Stimulated activated CD4-positive, alpha-beta T cell treated with anti-CD3 and anti-CD28 coated beads, Interleukin-4, amount 100 ng/mL, for 24 hours (primary cell): ENCODE measurements around the gene SNRNP27.

Experiments
- DNase-seq: peaks from one replicate; pipeline ENCODE4 v3.0.0-alpha.2; 2020

SNRNP27 gene

GRCh38 chr2:69916106-69916505, 22.4 kb downstream of the SNRNP27 start:
- no peak for DNase-seq

DNA sequence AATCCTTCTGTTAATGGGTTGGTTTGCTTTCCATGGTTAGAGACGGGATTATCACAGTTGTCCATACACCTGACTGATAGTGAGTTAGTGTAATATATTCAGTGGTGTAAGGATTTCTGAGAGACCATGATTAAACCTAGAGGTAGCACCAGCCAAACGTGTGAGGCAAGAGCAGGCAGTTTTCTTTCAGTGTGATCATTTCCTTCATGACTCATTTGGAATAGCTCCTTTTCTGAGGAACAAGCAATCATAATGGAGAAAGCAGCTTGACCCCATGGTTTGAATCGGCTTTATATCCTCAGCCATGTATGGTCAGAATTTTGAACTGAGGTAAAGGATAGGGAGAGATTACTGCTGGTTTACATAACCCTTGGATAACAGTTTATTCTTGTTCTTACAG, 24.1 kb downstream of the SNRNP27 start:
- no peak for DNase-seq

- DNase-seq = no peak
These were observed 24.6 kb downstream of the SNRNP27 start for GRCh38 chr2:69918401-69918800.

GRCh38 chr2:69923116-69923515, 29.4 kb downstream of the SNRNP27 start:
- DNase-seq = no peak

- DNase-seq = no peak
These were observed 33.2 kb downstream of the SNRNP27 start for GRCh38 chr2:69926849-69927515.

DNA sequence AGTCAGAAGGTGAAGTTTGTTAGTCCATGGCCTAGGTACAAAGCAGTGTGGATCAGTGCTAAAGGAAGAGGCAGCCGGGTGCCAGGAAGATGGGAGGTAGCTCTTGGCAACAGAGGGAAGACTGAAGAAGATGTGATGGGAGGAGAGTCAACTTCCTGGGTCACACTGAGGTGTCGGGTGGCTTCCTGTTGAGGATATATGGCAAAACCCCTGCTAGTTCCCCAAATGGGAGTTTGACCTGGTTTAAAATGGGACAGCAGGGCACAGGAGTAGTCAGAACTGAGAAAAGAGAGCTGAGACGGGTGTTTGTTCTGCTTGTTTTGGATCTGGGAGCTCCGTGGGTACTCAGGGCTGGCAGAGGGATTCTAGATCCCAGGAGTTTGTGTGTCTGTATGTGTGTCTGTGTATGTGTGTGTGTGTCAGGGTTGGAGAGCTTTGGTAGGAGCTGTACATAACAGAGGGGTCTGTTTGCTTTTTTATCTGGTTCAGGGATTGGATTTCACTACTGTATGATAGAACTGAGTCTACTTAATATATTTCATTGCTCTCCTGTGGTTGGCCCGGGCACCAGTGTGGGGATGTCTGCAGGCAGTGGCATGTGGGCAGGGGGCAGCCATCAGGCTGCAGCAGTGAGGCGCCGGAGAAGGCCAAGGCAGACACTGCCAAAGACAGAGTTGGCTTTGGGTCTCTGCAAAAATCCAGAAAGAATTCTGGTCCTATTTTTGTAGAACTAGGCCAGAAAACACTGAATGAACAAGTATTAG, 38.3 kb downstream of the SNRNP27 start:
- no peak for DNase-seq

- no peak for DNase-seq
These were observed 38.8 kb downstream of the SNRNP27 start for GRCh38 chr2:69932596-69932922.

GRCh38 chr2:69933254-69933828, 39.6 kb downstream of the SNRNP27 start:
- DNase-seq = no peak

- DNase-seq = peak; percentile 29
These were observed 40.3 kb downstream of the SNRNP27 start for GRCh38 chr2:69933839-69934613.

GRCh38 chr2:69934614-69934908, 40.8 kb downstream of the SNRNP27 start:
- DNase-seq = no peak

DNA sequence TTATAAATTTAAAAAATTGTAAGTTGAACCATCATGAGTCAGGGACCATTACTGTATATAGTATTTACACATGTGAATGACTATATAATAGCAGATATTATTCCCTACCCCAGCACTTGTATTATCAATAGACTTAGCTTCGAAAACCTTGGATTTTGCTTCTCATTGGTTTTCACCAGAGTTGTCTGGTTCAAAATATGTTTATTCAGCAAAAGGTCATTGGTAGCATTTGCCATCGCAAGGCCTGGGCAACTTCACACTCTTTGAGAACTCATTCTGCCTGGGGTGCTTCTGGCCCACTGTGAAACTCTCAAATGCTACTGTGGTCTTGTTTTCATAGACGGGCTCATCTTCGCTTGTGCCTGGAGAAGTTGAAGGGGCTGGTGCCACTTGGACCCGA, 41.3 kb downstream of the SNRNP27 start:
- DNase-seq = no peak

GRCh38 chr2:69936906-69937305, 43.1 kb downstream of the SNRNP27 start:
- no peak for DNase-seq

DNA sequence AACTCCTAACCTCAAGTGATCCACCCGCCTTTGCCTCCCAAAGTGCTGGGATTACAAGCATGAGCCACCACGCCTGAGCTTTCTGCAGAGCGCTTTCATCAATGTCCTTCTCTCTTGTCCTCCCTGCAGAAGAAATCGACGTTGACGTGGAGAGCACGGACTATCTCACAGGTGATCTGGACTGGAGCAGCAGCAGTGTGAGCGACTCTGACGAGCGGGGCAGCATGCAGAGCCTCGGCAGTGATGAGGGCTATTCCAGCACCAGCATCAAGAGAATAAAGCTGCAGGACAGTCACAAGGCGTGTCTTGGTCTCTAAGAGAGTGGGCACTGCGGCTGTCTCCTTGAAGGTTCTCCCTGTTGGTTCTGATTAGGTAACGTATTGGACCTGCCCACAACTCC, 44.2 kb downstream of the SNRNP27 start:
- no peak for DNase-seq

DNA sequence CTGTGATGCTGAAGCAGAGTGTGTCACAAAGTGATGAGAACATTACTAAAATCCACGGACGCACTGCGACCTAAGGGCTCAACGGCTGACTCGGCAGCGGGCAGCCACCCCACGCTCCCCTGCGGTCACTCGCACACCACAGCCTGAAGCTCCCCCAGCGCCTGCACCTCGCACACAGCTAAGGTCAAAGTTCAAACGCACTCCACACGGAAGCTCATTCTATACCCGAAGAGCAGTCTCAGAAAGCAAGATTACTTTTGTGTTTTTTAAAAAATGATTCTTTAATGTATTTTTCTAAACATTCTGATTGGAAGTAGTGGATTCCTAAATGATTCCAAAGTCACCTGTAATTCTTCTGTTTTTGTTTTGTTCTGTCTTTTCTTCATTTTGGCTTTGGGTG, 46.0 kb downstream of the SNRNP27 start:
- DNase-seq = no peak

DNA sequence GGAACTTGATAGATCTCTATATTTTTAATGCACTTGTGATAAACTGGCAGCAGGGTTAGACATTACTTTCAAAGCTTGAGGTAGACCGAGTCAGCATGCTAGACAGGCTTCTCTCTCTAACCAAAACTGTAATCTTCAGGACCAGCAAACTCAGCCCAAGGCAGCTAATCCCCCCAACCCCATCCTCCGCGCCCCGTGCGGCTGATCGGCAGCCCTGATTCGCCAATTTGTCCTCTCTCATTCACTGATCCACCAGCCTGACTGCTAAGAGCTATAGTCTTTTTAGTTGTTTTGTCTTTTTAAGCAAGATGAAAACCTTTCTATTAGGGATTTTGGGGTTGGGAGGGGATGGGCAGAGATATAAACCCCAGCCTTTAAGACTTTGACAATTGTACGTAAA, 46.9 kb downstream of the SNRNP27 start:
- DNase-seq = no peak

DNA sequence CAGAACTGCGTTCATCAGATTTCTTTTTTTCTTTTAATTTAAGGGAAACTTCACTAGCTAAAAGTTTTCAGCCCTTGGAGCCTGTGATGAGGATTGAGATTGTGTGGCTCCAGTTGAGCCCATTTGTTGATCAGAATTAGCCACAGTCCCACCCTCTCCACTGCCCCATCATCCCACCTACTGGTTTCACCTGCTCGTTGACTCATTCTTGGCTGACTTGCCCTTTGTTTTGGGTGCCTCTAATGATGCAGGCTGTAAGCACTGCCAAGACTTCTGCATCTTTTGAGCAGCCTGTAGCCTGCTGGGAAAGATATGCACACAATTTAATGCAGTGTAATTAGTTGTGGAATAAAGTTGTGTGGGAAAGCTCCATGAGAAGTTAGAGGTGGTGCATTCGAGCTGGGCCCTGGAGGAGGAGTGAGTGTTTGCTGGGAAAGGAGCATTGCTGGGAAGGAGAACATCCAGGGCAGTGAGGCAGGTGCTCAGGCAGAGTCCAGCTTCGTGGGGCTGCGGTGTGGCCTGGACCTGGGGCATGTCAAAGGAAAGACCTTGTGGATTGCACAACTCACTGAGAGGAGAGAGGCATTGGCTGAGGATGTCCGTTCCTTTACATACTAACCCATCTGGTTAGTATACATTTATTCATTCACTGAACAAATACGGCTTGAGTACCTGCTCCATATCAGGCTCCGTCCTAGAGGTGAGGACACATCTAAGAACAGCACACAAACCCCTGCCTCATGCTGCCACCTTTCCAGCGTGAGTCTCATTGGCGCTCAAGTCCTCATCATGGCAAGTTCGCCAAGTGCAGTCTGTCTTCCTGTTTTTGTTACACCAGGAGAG, 49.5 kb downstream of the SNRNP27 start:
- DNase-seq = no peak

GRCh38 chr2:69943843-69944525, 50.2 kb downstream of the SNRNP27 start:
- DNase-seq = no peak

- DNase-seq = no peak
These were observed 51.0 kb downstream of the SNRNP27 start for GRCh38 chr2:69944756-69945155.

GRCh38 chr2:69945441-69945840, 51.7 kb downstream of the SNRNP27 start:
- no peak for DNase-seq

GRCh38 chr2:69945941-69946340, 52.2 kb downstream of the SNRNP27 start:
- DNase-seq = no peak

GRCh38 chr2:69946351-69947324, 52.9 kb downstream of the SNRNP27 start:
- DNase-seq = peak; percentile 58
